ENCODE results near the gene BRINP2. TPM values are rescaled to one million over a fixed set of nuclear protein-coding genes. Genes with fewer than 3 reads are reported as not detected.

BRINP2 gene
- total RNA-seq, 4 donors from 2014 or later, result 0.42 to 1.7 (median 0.70) TPM

DNA sequence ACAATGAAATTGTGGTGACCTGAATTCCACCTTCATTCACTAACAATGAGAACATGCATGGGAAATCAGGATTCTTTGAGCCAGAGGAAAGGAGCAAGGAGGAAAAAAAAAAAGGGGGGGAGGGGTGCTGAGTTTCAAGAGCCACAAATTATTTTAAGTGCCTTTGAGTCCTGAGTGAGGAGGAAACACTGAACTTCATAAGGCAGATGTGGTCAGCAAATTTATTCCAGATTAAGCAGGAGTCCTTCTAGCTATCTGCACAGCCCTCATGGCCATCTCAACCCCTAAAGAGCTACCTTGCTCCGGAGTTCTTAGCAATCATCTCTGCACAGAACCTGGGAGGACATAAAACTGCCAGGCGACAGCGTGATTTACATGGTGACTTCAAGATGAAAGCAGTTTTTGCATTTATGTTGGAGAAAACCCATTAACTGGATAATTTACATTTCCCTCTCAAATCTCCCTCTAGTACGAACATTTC is 27.9 kb upstream of the BRINP2 start:
- H3K27ac ChIP-seq (replicated peaks in 1 of 4), result no peak overlapping the region
- TF ChIP-seq POLR2AphosphoS5 (IDR thresholded peaks at IDR 0.05) (no peak), EP300 (IDR thresholded peaks at IDR 0.05) (no peak), POLR2A (IDR thresholded peaks at IDR 0.05; ENCODE audit: low read depth) (no peak)
- TF ChIP-seq, protein P1, sequence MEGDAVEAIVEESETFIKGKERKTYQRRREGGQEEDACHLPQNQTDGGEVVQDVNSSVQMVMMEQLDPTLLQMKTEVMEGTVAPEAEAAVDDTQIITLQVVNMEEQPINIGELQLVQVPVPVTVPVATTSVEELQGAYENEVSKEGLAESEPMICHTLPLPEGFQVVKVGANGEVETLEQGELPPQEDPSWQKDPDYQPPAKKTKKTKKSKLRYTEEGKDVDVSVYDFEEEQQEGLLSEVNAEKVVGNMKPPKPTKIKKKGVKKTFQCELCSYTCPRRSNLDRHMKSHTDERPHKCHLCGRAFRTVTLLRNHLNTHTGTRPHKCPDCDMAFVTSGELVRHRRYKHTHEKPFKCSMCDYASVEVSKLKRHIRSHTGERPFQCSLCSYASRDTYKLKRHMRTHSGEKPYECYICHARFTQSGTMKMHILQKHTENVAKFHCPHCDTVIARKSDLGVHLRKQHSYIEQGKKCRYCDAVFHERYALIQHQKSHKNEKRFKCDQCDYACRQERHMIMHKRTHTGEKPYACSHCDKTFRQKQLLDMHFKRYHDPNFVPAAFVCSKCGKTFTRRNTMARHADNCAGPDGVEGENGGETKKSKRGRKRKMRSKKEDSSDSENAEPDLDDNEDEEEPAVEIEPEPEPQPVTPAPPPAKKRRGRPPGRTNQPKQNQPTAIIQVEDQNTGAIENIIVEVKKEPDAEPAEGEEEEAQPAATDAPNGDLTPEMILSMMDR (IDR thresholded peaks at IDR 0.05), result no peak

DNA sequence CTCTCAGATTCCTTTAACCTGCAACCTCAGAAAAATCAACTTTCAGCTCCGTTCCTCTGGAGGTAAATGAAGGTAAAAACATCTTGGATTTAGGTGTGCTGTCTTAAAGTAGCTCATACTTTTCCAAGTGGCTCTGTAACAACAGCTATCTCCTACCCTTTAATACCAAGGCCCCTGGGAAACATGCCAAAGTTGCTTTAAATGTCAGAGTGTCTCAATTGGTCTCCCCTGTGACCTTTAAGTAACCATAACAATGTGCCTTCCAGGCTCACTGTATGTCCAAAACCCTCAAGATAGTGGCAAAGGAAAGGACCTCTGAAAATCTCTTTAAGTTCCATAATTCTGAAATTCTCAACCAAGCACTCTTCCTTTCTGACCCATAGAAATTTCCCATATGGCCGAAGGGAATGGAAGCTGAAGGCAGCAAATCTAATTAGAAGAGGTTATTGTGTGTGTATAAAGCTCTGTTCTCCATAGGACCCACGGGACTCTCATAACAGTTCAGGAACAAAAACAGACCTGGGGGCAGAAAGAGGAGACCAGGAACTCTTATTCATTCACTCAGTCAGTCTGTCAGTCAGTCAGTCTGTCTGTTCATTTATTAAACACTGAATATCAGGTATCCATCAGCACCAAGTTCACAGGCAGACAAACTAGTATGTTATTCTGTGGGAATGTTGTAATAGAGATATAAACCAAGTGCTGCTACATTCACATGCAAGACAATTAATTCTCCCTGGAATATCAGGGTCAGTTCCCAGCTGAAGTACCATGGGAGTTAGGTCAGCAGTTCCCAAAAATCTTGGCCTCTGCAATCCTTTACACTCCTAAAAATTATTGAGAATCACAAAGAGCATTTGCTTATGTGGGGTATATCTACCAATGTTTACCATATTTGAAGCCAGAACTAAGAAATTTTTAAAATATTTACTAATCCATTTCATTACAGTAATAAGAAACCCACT is 25.4 kb upstream of the BRINP2 start:
- Histone ChIP-seq H3K4me1 (peaks cover 0 to 11% (median 8%) of the 10 kb centered on the region in 4 donors), H3K9me3 (no peaks in the 10 kb centered on the region), H3K27ac (replicated peaks in 1 of 4) (no peak overlapping the region), H3K4me3 (no peak overlapping the region), H3K36me3 (no peaks in the 10 kb centered on the region), H3K27me3 (no peaks in the 10 kb centered on the region)
- intact Hi-C loops (cut with DNase I), result no loop called here
- 85% methylated on average over 3 of the region's 3 CpGs for WGBS
- no peak for DNase-seq (ENCODE audit: extremely low spot score)
- TF ChIP-seq POLR2AphosphoS5 (IDR thresholded peaks at IDR 0.05) (no peak), EP300 (IDR thresholded peaks at IDR 0.05) (no peak), POLR2A (IDR thresholded peaks at IDR 0.05; ENCODE audit: low read depth) (no peak)
- TF ChIP-seq, protein P1 (IDR thresholded peaks at IDR 0.05), result no peak

More for the DNA sequence above, 27.9 kb upstream of the BRINP2 start:
- no peaks in the 10 kb centered on the region for H3K9me3 ChIP-seq
- DNase-seq (ENCODE audit: extremely low spot score), result no peak
- H3K4me1 ChIP-seq, result peaks cover 0 to 11% (median 8%) of the 10 kb centered on the region in 4 donors
- intact Hi-C loops (cut with DNase I), result no loop called here
- H3K36me3 ChIP-seq, result no peaks in the 10 kb centered on the region
- no peak overlapping the region for H3K4me3 ChIP-seq
- no peaks in the 10 kb centered on the region for H3K27me3 ChIP-seq
- WGBS, result 92% methylated on average over 4 of the region's 4 CpGs

DNA sequence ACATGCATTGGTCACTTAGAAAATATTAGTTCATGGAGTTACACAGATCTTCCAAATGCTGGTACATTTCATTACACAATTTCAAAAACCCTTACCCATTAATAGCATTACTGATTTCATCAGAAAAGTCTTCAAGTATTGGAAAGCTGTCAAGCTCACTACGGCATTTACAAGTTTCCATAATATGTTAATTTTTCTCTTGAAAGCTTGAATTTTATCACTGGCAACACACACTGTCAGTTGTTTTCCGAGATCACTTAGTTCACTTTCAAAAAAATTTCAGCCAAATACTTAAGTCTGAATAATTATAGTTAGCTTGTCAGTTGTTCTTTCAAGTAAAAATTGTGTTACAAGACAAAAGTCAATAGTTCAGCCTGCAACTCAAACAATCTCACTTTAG is 24.3 kb upstream of the BRINP2 start:
- Histone ChIP-seq H3K27me3 (no peaks in the 10 kb centered on the region), H3K4me1 (peaks cover 0 to 11% (median 8%) of the 10 kb centered on the region in 4 donors), H3K9me3 (no peaks in the 10 kb centered on the region), H3K36me3 (no peaks in the 10 kb centered on the region), H3K4me3 (no peak overlapping the region), H3K27ac (replicated peaks in 1 of 4) (no peak overlapping the region)
- WGBS, result 50% methylated on average over 2 of the region's 2 CpGs
- intact Hi-C loops (cut with DNase I), result no loop called here
- no peak for DNase-seq (ENCODE audit: extremely low spot score)
- TF ChIP-seq EP300 (IDR thresholded peaks at IDR 0.05), result no peak
- TF ChIP-seq, protein P1 (IDR thresholded peaks at IDR 0.05), result no peak

DNA sequence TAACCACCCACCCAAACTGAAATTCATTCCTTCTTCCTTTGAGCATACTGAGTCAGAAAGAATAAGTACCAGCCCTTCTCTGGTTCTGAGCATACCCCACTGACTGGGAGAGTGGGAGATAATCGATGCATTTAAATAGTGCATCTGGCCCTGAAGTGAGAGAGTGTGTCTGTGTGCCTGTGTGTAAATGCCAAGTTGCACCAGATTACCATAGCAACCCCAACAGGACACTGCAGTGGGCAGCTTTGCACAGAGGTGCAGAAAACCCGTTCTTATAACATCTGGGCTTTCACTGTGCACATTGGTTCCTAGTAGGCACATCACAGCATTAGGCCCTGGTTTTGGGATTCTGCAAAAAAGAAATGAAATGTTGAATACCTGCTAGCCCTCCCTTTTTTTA is 8.5 kb upstream of the BRINP2 start:
- DNase-seq (ENCODE audit: extremely low spot score), result no peak
- no peaks in the 10 kb centered on the region for H3K36me3 ChIP-seq
- TF ChIP-seq, protein P1 (IDR thresholded peaks at IDR 0.05), result no peak
- no peak for TF ChIP-seq POLR2A (IDR thresholded peaks at IDR 0.05; ENCODE audit: low read depth)
- TF ChIP-seq POLR2AphosphoS5 (IDR thresholded peaks at IDR 0.05), result no peak
- H3K27ac ChIP-seq (replicated peaks in 1 of 4), result no peak overlapping the region
- H3K9me3 ChIP-seq, result no peaks in the 10 kb centered on the region
- WGBS, result 81% methylated on average over 2 of the region's 2 CpGs
- peaks cover 0 to 42% (median 11%) of the 10 kb centered on the region in 4 donors for H3K27me3 ChIP-seq
- no peak overlapping the region for H3K4me3 ChIP-seq
- peaks cover 11 to 14% (median 13%) of the 10 kb centered on the region in 4 donors for H3K4me1 ChIP-seq
- intact Hi-C loops (cut with DNase I), result no loop called here
